GM12878 (cell line): ENCODE data around the gene NOD1. TPM values are rescaled to one million over a fixed set of nuclear protein-coding genes. Genes with fewer than 3 reads are reported as not detected.

Experiments
- ATAC-seq: fragments of 200-7000 bp; cut with Tn5 transposase; 3 replicates; pipeline ENCODE4 v1.9.1; 2020; ENCODE audit warnings: mild to moderate bottlenecking, moderate library complexity
- BruUV-seq: library from RNA; stranded (reverse); fragments of 400-500 nt; replicated peaks from 2 replicates; lab custom pipeline; 2021; lab: Mats Ljungman, UMichigan
- CTCF ChIA-PET: fragments of 300-600 bp; sonication (Branson Sonifier 250); formaldehyde crosslinking; extraction: SDS; loops from one replicate; lab custom pipeline; 2021; ENCODE audit warnings: inconsistent platforms; lab: Yijun Ruan, JAX
- POLR2A ChIA-PET: fragments of 350-600 bp; formaldehyde crosslinking; extraction: SDS; loops from one replicate; lab custom pipeline; 2021; ENCODE audit warnings: inconsistent platforms; lab: Charles Lee
- RAD21 ChIA-PET: fragments of 300-600 bp; sonication (Branson Sonifier 250); formaldehyde crosslinking; loops from one replicate; lab custom pipeline; 2023; ENCODE audit warnings: antibody characterized with exemption; ENCODE audit not compliant: unreplicated experiment; lab: Charles Lee
- SMC1A ChIA-PET: fragments of 300-600 bp; sonication (Branson Sonifier 250); formaldehyde crosslinking; loops from one replicate; lab custom pipeline; 2023; ENCODE audit not compliant: unreplicated experiment, uncharacterized antibody; lab: Charles Lee
- DNase-seq: peaks from one replicate; pipeline ENCODE4 v3.0.0-alpha.2; 2011; ENCODE audit warnings: low read depth, low spot score
- FAIRE-seq: peaks from 3 replicates; lab custom pipeline; 2011; peaks lifted over from hg19 to GRCh38; lab: Jason Lieb, UNC
- H2AFZ ChIP-seq: 2 replicates; pipeline ENCODE4 v1.6.0; 2011; ENCODE audit warnings: low read depth, low read length, control low read depth; ENCODE audit not compliant: control insufficient read depth
- H3K27ac ChIP-seq: 2 replicates; pipeline ENCODE4 v1.5.1; 2011; ENCODE audit warnings: control low read depth; ENCODE audit not compliant: control insufficient read depth, insufficient read depth
- H3K27me3 ChIP-seq, 2 experiments: replicated peaks in 1 of 2; 2 replicates each; pipeline versions ENCODE4 v1.6.0 to v1.6.1; 2011; ENCODE audit warnings: low read length in 1 of 2; ENCODE audit not compliant: control insufficient read depth in 2 of 2, insufficient read depth in 2 of 2
- H3K36me3 ChIP-seq, 2 experiments: 2 replicates each; pipeline ENCODE4 v1.5.1; 2011; ENCODE audit warnings: low read length in 1 of 2; ENCODE audit not compliant: control insufficient read depth in 2 of 2, insufficient read depth in 2 of 2
- H3K4me1 ChIP-seq: 2 replicates; pipeline ENCODE4 v1.6.1; 2011; ENCODE audit warnings: mild to moderate bottlenecking, low read length, moderate library complexity, mixed read lengths; ENCODE audit not compliant: control insufficient read depth, insufficient read depth
- H3K4me2 ChIP-seq: 2 replicates; pipeline ENCODE4 v1.6.0; 2011; ENCODE audit warnings: control low read depth; ENCODE audit not compliant: control insufficient read depth, insufficient read depth
- H3K4me3 ChIP-seq: fragments of 200-600 bp; sonication (generic); 2 replicates; pipeline ENCODE4 v1.5.1; 2016
- H3K79me2 ChIP-seq: 2 replicates; pipeline ENCODE4 v1.6.0; 2011; ENCODE audit warnings: low read length; ENCODE audit not compliant: control insufficient read depth, insufficient read depth
- H3K9ac ChIP-seq: 2 replicates; pipeline ENCODE4 v1.8.0; 2011; ENCODE audit warnings: low read length, control low read depth, mixed read lengths; ENCODE audit not compliant: control insufficient read depth, insufficient read depth
- H3K9me3 ChIP-seq: replicated peaks from 3 replicates; pipeline ENCODE4 v1.5.1; 2011; ENCODE audit warnings: mild to moderate bottlenecking, low read length; ENCODE audit not compliant: control insufficient read depth, insufficient read depth
- H4K20me1 ChIP-seq: 2 replicates; pipeline ENCODE4 v1.6.0; 2011; ENCODE audit not compliant: control insufficient read depth, insufficient read depth
- CBX5 ChIP-seq: sonication (generic); IDR thresholded peaks from 2 replicates; pipeline ENCODE4 v1.6.1; 2016; ENCODE audit warnings: low read depth, moderate library complexity, mild to moderate bottlenecking, inconsistent platforms
- EZH2 ChIP-seq: IDR thresholded peaks from 2 replicates; pipeline ENCODE4 v1.6.1; 2012; ENCODE audit warnings: low read depth, mild to moderate bottlenecking, control low read depth, inconsistent platforms, low read length, borderline replicate concordance; ENCODE audit not compliant: control insufficient read depth
- POLR2AphosphoS5 ChIP-seq: IDR thresholded peaks from 2 replicates; pipeline ENCODE4 v1.6.1; 2011; ENCODE audit warnings: mild to moderate bottlenecking, low read length, inconsistent platforms
- TAF1 ChIP-seq: IDR thresholded peaks from 2 replicates; pipeline ENCODE4 v1.6.1; 2011; ENCODE audit warnings: mild to moderate bottlenecking, low read depth, low read length, borderline replicate concordance
- ZNF384 ChIP-seq: IDR thresholded peaks from 2 replicates; pipeline ENCODE4 v1.6.1; 2012; ENCODE audit warnings: low read depth, mild to moderate bottlenecking, low read length, improper control_type of control experiment, borderline replicate concordance
- WGBS: methylation state at CpG from one replicate; pipeline ENCODE4 v1.1.6; 2016; ENCODE audit warnings: low lambda C conversion rate; ENCODE audit not compliant: insufficient replicate concordance, insufficient coverage; ENCODE audit errors: missing lambda C conversion rate; 5-methylcytosine and 5-hydroxymethylcytosine counted together
- in situ Hi-C: fragments of 300-500 bp; cut with MboI; formaldehyde crosslinking; loops from 9 replicates; pipeline ENCODE4 v1.14.3; 2018; ENCODE audit warnings: mixed read lengths
- intact Hi-C: fragments of 100-400 bp; cut with micrococcal nuclease; formaldehyde crosslinking; loops from one replicate; pipeline ENCODE4 v1.14.2; 2022; ENCODE audit not compliant: unreplicated experiment
- polyA plus RNA-seq, 11 experiments: library from polyadenylated mRNA; depleted of rRNA in 4 of 11; unstranded in 6 of 11; stranded (reverse) in 5 of 11; fragments of >200 nt; fragmentation: Nextera tagmentation in 4 of 11; fragmentation: Illumina TruSeq in 1 of 11; extraction: Ambion mirVana in 4 of 11; extraction: Trizol in 1 of 11; gene quantifications; 1 replicate in 1 of 11; 2 replicates in 10 of 11; pipeline versions ENCODE4 v1.2.1 to v1.2.3, GENCODE V29; 2011 to 2016; ENCODE audit warnings: inconsistent platforms in 2 of 11, missing spikeins in 2 of 11, low read depth in 1 of 11
- total RNA-seq, 4 experiments: library from RNA; depleted of rRNA in 3 of 4; stranded (reverse); fragments of >200 nt in 3 of 4; fragmentation: Illumina TruSeq in 1 of 4; extraction: Trizol in 1 of 4; gene quantifications; 2 replicates each; pipeline versions ENCODE4 v1.2.1 to v1.2.3, GENCODE V29; 2013 to 2021
- TF ChIP-seq, protein P1 (sequence below): IDR thresholded peaks from 2 replicates; pipeline ENCODE4 v1.6.1; 2011; ENCODE audit warnings: low read depth, mild to moderate bottlenecking, low read length, moderate library complexity, borderline replicate concordance; ENCODE audit errors: extremely low read depth
- TF ChIP-seq, protein P2 (sequence below): fragments of 450-650 bp; formaldehyde crosslinking; IDR thresholded peaks from 2 replicates; pipeline ENCODE4 v1.5.0; 2022; ENCODE audit warnings: mild to moderate bottlenecking, missing genetic modification characterization
- TF ChIP-seq, protein P3 (sequence below): IDR thresholded peaks from 2 replicates; pipeline ENCODE4 v1.6.1; 2012; ENCODE audit warnings: mild to moderate bottlenecking, low read depth, low read length
- TF ChIP-seq, protein P4 (sequence below): fragments of 450-650 bp; IDR thresholded peaks from 2 replicates; pipeline ENCODE4 v1.6.1; 2018; ENCODE audit warnings: borderline replicate concordance, mild to moderate bottlenecking; ENCODE audit not compliant: partially characterized antibody
- TF ChIP-seq, protein P5 (sequence below): fragments of 450-650 bp; IDR thresholded peaks from 2 replicates; pipeline ENCODE4 v1.6.1; 2014; ENCODE audit warnings: mild to moderate bottlenecking

Gene NOD1
- total and polyA plus RNA-seq, 10 of the 15 experiments (the other 5 are each of a cell fraction or from before 2014, with no cell fraction given): 1.8 to 14.6 (median 8.9) TPM

DNA sequence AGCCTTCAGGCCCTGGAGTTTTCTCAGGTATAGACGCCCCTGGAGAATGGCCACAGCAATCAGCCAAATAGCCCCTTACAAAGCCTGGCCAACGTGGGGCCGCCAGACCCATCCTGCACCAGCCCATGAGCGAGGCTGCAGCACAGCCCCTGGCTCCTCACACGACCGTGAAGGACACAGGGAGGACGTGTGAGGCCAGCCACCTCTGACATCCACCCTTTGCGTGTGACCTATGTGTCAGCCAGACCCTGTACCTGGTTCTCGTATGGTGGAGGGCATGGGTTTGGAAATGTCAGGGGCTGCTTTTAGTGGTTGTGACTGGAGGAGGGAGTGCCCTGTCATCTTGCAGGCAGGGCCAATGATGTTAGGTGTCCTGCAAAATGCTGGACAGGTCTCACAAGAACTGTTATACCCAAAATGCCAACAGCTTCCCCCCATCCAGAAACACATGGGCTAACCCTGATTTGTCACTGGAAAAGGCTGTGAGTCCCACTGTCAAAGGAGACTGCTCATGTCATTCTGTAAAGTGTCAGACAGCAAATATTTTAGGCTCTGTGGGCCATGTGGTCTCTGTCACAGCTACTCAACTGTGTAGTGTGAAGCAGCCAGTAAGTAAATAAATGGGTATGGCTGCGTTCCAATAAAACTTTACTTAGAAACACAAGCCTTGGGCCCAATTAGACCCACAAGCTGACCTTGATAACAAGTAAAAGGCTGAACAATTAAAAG is 30.0 kb downstream of the NOD1 start:
- in situ Hi-C loops: no loop called here
- no peak overlapping the region for H3K9ac ChIP-seq
- no peak for ATAC-seq
- TF ChIP-seq, protein P1, sequence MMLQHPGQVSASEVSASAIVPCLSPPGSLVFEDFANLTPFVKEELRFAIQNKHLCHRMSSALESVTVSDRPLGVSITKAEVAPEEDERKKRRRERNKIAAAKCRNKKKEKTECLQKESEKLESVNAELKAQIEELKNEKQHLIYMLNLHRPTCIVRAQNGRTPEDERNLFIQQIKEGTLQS: no peak
- TF ChIP-seq ZNF384 (no peak), EZH2 (no peak), TAF1 (no peak), CBX5 (no peak), POLR2AphosphoS5 (no peak)
- TF ChIP-seq, protein P2, sequence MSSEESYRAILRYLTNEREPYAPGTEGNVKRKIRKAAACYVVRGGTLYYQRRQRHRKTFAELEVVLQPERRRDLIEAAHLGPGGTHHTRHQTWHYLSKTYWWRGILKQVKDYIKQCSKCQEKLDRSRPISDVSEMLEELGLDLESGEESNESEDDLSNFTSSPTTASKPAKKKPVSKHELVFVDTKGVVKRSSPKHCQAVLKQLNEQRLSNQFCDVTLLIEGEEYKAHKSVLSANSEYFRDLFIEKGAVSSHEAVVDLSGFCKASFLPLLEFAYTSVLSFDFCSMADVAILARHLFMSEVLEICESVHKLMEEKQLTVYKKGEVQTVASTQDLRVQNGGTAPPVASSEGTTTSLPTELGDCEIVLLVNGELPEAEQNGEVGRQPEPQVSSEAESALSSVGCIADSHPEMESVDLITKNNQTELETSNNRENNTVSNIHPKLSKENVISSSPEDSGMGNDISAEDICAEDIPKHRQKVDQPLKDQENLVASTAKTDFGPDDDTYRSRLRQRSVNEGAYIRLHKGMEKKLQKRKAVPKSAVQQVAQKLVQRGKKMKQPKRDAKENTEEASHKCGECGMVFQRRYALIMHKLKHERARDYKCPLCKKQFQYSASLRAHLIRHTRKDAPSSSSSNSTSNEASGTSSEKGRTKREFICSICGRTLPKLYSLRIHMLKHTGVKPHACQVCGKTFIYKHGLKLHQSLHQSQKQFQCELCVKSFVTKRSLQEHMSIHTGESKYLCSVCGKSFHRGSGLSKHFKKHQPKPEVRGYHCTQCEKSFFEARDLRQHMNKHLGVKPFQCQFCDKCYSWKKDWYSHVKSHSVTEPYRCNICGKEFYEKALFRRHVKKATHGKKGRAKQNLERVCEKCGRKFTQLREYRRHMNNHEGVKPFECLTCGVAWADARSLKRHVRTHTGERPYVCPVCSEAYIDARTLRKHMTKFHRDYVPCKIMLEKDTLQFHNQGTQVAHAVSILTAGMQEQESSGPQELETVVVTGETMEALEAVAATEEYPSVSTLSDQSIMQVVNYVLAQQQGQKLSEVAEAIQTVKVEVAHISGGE (CRISPR knock-in tag): no peak
- TF ChIP-seq, protein P3, sequence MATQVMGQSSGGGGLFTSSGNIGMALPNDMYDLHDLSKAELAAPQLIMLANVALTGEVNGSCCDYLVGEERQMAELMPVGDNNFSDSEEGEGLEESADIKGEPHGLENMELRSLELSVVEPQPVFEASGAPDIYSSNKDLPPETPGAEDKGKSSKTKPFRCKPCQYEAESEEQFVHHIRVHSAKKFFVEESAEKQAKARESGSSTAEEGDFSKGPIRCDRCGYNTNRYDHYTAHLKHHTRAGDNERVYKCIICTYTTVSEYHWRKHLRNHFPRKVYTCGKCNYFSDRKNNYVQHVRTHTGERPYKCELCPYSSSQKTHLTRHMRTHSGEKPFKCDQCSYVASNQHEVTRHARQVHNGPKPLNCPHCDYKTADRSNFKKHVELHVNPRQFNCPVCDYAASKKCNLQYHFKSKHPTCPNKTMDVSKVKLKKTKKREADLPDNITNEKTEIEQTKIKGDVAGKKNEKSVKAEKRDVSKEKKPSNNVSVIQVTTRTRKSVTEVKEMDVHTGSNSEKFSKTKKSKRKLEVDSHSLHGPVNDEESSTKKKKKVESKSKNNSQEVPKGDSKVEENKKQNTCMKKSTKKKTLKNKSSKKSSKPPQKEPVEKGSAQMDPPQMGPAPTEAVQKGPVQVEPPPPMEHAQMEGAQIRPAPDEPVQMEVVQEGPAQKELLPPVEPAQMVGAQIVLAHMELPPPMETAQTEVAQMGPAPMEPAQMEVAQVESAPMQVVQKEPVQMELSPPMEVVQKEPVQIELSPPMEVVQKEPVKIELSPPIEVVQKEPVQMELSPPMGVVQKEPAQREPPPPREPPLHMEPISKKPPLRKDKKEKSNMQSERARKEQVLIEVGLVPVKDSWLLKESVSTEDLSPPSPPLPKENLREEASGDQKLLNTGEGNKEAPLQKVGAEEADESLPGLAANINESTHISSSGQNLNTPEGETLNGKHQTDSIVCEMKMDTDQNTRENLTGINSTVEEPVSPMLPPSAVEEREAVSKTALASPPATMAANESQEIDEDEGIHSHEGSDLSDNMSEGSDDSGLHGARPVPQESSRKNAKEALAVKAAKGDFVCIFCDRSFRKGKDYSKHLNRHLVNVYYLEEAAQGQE: no peak
- TF ChIP-seq, protein P4, sequence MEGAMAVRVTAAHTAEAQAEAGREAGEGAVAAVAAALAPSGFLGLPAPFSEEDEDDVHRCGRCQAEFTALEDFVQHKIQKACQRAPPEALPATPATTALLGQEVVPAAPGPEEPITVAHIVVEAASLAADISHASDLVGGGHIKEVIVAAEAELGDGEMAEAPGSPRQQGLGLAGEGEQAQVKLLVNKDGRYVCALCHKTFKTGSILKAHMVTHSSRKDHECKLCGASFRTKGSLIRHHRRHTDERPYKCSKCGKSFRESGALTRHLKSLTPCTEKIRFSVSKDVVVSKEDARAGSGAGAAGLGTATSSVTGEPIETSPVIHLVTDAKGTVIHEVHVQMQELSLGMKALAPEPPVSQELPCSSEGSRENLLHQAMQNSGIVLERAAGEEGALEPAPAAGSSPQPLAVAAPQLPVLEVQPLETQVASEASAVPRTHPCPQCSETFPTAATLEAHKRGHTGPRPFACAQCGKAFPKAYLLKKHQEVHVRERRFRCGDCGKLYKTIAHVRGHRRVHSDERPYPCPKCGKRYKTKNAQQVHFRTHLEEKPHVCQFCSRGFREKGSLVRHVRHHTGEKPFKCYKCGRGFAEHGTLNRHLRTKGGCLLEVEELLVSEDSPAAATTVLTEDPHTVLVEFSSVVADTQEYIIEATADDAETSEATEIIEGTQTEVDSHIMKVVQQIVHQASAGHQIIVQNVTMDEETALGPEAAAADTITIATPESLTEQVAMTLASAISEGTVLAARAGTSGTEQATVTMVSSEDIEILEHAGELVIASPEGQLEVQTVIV: no peak
- TF ChIP-seq, protein P5, sequence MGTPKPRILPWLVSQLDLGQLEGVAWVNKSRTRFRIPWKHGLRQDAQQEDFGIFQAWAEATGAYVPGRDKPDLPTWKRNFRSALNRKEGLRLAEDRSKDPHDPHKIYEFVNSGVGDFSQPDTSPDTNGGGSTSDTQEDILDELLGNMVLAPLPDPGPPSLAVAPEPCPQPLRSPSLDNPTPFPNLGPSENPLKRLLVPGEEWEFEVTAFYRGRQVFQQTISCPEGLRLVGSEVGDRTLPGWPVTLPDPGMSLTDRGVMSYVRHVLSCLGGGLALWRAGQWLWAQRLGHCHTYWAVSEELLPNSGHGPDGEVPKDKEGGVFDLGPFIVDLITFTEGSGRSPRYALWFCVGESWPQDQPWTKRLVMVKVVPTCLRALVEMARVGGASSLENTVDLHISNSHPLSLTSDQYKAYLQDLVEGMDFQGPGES: no peak

More for the DNA sequence above, 30.0 kb downstream of the NOD1 start:
- peaks cover 0 to 8% of the 10 kb centered on the region in 2 experiments; a peak in 2 of 4 replicates for H3K36me3 ChIP-seq
- BruUV-seq: no TSS peak
- SMC1A ChIA-PET: interaction anchor here (1.0 to 1.6 kb wide), 4 partner anchors 11 to 284 kb away, joined by 3 to 7 read pairs (median 3); no protein-coding TSS in a partner anchor
- POLR2A ChIA-PET: interaction anchor here (0.6 to 1.4 kb wide), 2 partner anchors 10 to 172 kb away, joined by 3 read pairs; no protein-coding TSS in a partner anchor
- no peaks in the 10 kb centered on the region; the same call in 2 of the 3 replicates for H3K9me3 ChIP-seq
- no peak for DNase-seq
- RAD21 ChIA-PET: no interaction called here
- 70% methylated on average over 10 of the region's 10 CpGs for WGBS
- H3K79me2 ChIP-seq: no peaks in the 10 kb centered on the region
- intact Hi-C loops: loop anchor here (5.0 to 10.0 kb wide), 5 partner anchors 61 to 286 kb away; partner anchors contain the start of gene ZNRF2
- H3K4me1 ChIP-seq: peaks cover 4% of the 10 kb centered on the region
- H2AFZ ChIP-seq: no peak overlapping the region
- H3K4me3 ChIP-seq: no peak overlapping the region
- H3K27ac ChIP-seq: no peak overlapping the region
- CTCF ChIA-PET: interaction anchor here (0.6 to 2.1 kb wide), 6 partner anchors 10 to 275 kb away, joined by 3 to 6 read pairs (median 3); no protein-coding TSS in a partner anchor
- no peak overlapping the region for H3K4me2 ChIP-seq
- no peaks in the 10 kb centered on the region for H4K20me1 ChIP-seq
- no peaks in the 10 kb centered on the region for H3K27me3 ChIP-seq
- FAIRE-seq: no peak
